ENCODE data around the gene NOLC1. TPM values are rescaled to one million over a fixed set of nuclear protein-coding genes. Genes with fewer than 3 reads are reported as not detected.

Gene NOLC1
- total RNA-seq, 1 donor from 2014 or later = 116 TPM

DNA sequence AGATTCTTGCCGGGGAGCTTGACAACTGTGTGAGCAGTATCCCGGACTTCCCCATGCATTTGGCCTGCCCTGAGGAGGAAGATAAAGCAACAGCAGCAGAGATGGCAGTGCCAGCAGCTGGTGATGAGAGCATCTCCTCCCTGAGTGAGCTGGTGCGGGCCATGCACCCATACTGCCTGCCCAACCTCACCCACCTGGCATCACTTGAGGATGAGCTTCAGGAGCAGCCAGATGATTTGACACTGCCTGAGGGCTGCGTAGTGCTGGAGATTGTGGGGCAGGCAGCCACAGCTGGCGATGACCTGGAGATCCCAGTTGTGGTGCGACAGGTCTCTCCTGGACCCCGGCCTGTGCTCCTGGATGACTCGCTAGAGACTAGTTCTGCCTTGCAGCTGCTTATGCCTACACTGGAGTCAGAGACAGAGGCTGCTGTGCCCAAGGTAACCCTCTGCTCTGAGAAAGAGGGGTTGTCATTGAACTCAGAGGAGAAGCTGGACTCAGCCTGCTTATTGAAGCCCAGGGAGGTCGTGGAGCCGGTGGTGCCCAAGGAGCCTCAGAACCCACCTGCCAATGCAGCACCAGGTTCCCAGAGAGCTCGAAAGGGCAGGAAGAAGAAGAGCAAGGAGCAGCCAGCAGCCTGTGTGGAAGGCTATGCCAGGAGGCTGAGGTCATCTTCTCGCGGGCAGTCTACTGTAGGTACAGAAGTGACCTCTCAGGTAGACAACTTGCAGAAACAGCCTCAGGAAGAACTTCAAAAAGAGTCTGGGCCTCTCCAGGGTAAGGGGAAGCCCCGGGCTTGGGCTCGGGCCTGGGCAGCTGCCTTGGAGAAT lies 12.7 kb upstream of the NOLC1 start:
- no peaks in the 10 kb centered on the region for H3K27me3 Mint-ChIP-seq (ENCODE audit: low read depth)
- H3K4me3 Mint-ChIP-seq = no peak overlapping the region
- no peak overlapping the region for H3K27ac Mint-ChIP-seq (ENCODE audit: unreplicated experiment)
- peaks cover 30% of the 10 kb centered on the region for H3K36me3 Mint-ChIP-seq (ENCODE audit: low read depth)
- TF ChIP-seq, protein P1, sequence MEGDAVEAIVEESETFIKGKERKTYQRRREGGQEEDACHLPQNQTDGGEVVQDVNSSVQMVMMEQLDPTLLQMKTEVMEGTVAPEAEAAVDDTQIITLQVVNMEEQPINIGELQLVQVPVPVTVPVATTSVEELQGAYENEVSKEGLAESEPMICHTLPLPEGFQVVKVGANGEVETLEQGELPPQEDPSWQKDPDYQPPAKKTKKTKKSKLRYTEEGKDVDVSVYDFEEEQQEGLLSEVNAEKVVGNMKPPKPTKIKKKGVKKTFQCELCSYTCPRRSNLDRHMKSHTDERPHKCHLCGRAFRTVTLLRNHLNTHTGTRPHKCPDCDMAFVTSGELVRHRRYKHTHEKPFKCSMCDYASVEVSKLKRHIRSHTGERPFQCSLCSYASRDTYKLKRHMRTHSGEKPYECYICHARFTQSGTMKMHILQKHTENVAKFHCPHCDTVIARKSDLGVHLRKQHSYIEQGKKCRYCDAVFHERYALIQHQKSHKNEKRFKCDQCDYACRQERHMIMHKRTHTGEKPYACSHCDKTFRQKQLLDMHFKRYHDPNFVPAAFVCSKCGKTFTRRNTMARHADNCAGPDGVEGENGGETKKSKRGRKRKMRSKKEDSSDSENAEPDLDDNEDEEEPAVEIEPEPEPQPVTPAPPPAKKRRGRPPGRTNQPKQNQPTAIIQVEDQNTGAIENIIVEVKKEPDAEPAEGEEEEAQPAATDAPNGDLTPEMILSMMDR (conservative IDR thresholded peaks at IDR 0.05) = no peak
- H3K9me3 Mint-ChIP-seq = no peaks in the 10 kb centered on the region
- no peak for DNase-seq (ENCODE audit: low read depth, low spot score)
- peaks cover 16% of the 10 kb centered on the region for H3K4me1 Mint-ChIP-seq

DNA sequence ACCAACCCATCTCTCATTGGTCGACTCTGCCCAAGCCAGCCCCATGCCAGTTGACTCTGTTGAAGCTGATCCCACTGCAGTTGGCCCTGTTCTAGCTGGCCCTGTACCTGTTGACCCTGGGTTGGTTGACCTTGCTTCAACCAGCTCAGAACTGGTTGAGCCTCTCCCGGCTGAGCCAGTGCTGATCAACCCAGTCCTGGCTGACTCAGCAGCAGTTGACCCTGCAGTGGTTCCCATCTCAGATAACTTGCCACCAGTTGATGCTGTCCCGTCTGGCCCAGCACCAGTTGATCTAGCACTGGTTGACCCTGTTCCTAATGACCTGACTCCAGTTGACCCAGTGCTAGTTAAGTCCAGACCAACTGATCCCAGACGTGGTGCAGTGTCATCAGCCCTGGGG lies 12.0 kb upstream of the NOLC1 start:
- no peaks in the 10 kb centered on the region for H3K9me3 Mint-ChIP-seq
- H3K36me3 Mint-ChIP-seq (ENCODE audit: low read depth) = peaks cover 30% of the 10 kb centered on the region
- H3K27ac Mint-ChIP-seq (ENCODE audit: unreplicated experiment) = peak overlapping the region; percentile 57
- DNase-seq (ENCODE audit: low read depth, low spot score) = no peak
- peaks cover 9% of the 10 kb centered on the region for H3K4me1 Mint-ChIP-seq
- TF ChIP-seq, protein P1 (conservative IDR thresholded peaks at IDR 0.05) = no peak
- H3K27me3 Mint-ChIP-seq (ENCODE audit: low read depth) = no peaks in the 10 kb centered on the region
- no peak overlapping the region for H3K4me3 Mint-ChIP-seq

DNA sequence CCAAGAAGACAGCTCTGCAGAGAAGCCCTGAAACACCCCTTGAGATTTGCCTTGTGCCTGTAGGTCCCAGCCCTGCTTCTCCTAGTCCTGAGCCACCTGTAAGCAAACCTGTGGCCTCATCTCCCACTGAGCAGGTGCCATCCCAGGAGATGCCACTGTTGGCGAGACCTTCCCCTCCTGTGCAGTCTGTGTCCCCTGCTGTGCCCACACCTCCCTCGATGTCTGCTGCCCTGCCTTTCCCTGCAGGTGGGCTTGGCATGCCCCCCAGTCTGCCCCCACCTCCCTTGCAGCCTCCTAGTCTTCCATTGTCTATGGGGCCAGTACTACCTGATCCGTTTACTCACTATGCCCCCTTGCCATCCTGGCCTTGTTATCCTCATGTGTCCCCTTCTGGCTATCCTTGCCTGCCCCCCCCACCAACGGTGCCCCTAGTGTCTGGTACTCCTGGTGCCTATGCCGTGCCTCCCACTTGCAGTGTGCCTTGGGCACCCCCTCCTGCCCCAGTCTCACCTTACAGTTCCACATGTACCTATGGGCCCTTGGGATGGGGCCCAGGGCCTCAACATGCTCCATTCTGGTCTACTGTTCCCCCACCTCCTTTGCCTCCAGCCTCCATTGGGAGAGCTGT lies 11.2 kb upstream of the NOLC1 start:
- H3K27ac Mint-ChIP-seq (ENCODE audit: unreplicated experiment) = no peak overlapping the region
- H3K4me3 Mint-ChIP-seq = no peak overlapping the region
- peaks cover 35% of the 10 kb centered on the region for H3K36me3 Mint-ChIP-seq (ENCODE audit: low read depth)
- TF ChIP-seq, protein P1 (conservative IDR thresholded peaks at IDR 0.05) = no peak
- peaks cover 3% of the 10 kb centered on the region for H3K4me1 Mint-ChIP-seq
- no peaks in the 10 kb centered on the region for H3K27me3 Mint-ChIP-seq (ENCODE audit: low read depth)
- H3K9me3 Mint-ChIP-seq = no peaks in the 10 kb centered on the region
- DNase-seq (ENCODE audit: low read depth, low spot score) = no peak

DNA sequence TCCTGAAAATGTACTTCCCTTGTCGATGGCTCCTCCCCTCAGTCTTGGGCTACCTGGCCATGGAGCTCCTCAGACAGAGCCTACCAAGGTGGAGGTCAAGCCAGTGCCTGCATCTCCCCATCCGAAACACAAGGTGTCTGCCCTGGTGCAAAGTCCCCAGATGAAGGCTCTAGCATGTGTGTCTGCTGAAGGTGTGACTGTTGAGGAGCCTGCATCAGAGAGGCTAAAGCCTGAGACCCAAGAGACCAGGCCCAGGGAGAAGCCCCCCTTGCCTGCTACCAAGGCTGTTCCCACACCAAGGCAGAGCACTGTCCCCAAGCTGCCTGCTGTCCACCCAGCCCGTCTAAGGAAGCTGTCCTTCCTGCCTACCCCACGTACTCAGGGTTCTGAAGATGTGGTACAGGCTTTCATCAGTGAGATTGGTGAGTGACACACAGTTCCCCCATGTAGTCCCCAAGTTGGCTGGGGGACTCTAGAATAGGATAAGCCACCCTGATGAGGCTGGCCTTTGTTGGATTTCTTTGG lies 10.5 kb upstream of the NOLC1 start:
- no peak for DNase-seq (ENCODE audit: low read depth, low spot score)
- Mint-ChIP-seq H3K27ac (ENCODE audit: unreplicated experiment) (no peak overlapping the region), H3K36me3 (ENCODE audit: low read depth) (peaks cover 35% of the 10 kb centered on the region), H3K4me1 (no peaks in the 10 kb centered on the region), H3K4me3 (no peak overlapping the region), H3K9me3 (no peaks in the 10 kb centered on the region), H3K27me3 (ENCODE audit: low read depth) (no peaks in the 10 kb centered on the region)
- TF ChIP-seq, protein P1 (conservative IDR thresholded peaks at IDR 0.05) = no peak

DNA sequence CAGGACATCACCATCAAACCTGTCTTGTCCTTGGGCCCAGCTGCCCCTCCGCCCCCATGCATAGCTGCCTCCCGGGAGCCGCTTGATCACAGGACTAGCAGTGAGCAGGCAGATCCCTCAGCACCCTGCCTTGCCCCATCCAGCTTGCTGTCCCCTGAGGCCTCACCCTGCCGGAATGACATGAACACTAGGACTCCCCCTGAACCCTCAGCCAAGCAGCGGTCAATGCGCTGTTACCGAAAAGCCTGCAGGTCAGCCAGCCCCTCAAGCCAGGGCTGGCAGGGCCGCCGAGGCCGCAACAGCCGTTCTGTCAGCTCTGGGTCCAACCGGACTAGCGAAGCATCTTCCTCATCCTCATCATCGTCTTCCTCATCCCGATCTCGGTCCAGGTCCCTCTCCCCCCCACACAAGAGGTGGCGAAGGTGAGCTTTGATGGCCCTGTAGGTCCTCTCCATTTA lies 5.2 kb upstream of the NOLC1 start:
- H3K4me3 Mint-ChIP-seq = peak overlapping the region; percentile 11
- no peaks in the 10 kb centered on the region for H3K9me3 Mint-ChIP-seq
- H3K27me3 Mint-ChIP-seq (ENCODE audit: low read depth) = no peaks in the 10 kb centered on the region
- TF ChIP-seq, protein P1 (conservative IDR thresholded peaks at IDR 0.05) = no peak
- peaks cover 40% of the 10 kb centered on the region for H3K36me3 Mint-ChIP-seq (ENCODE audit: low read depth)
- no peak overlapping the region for H3K27ac Mint-ChIP-seq (ENCODE audit: unreplicated experiment)
- no peak for DNase-seq (ENCODE audit: low read depth, low spot score)
- peaks cover 11% of the 10 kb centered on the region for H3K4me1 Mint-ChIP-seq

All from neural crest cell (in vitro differentiated cells).